ENCODE data around the gene CCDC6. TPM values are rescaled to one million over a fixed set of nuclear protein-coding genes. Genes with fewer than 3 reads are reported as not detected.

Gene CCDC6
- total RNA-seq, 1 experiment from 2014 or later = 37.6 TPM

GRCh38 chr10:59770689-59771088 lies 135.7 kb downstream of the CCDC6 start:
- Histone ChIP-seq H3K79me2 (ENCODE audit: low read length) (no peaks in the 10 kb centered on the region), H3K27ac (ENCODE audit: low read length) (no peak overlapping the region), H4K20me1 (ENCODE audit: low read length) (no peaks in the 10 kb centered on the region), H3K9me3 (ENCODE audit: low read length) (no peaks in the 10 kb centered on the region), H3F3A (ENCODE audit: low read length, unreplicated experiment) (no peaks in the 10 kb centered on the region), H3K9me2 (replicated peaks; ENCODE audit: low read length) (no peaks in the 10 kb centered on the region), H3K4me3 (ENCODE audit: low read length) (no peak overlapping the region), H3K4me2 (ENCODE audit: low read length) (no peak overlapping the region), H3K27me3 (ENCODE audit: low read length) (no peaks in the 10 kb centered on the region), H3K36me3 (ENCODE audit: low read depth, low read length) (no peaks in the 10 kb centered on the region), H3K9ac (ENCODE audit: low read length) (no peak overlapping the region), H3K4me1 (ENCODE audit: insufficient read depth, low read length) (no peaks in the 10 kb centered on the region), H2AFZ (ENCODE audit: low read length) (no peak overlapping the region)
- no TSS peak for BruUV-seq (replicated peaks)
- CTCF ChIA-PET = no interaction called here
- ATAC-seq (no peak), DNase-seq (no peak)
- no peak for TF ChIP-seq EZH2 (IDR thresholded peaks at IDR 0.05; ENCODE audit: low read length, unreplicated experiment)
- no peak for TF ChIP-seq EZH2phosphoT487 (IDR thresholded peaks at IDR 0.05; ENCODE audit: borderline replicate concordance, low read length)
- TF ChIP-seq CTCF (conservative IDR thresholded peaks at IDR 0.05; ENCODE audit: low read depth, low read length) = no peak
- POLR2A ChIA-PET (ENCODE audit: unreplicated experiment) = no interaction called here
- intact Hi-C loops (cut with micrococcal nuclease) = no loop called here

- Histone ChIP-seq H3K79me2 (ENCODE audit: low read length) (no peaks in the 10 kb centered on the region), H3K4me2 (ENCODE audit: low read length) (no peak overlapping the region), H3K9me2 (replicated peaks; ENCODE audit: low read length) (no peaks in the 10 kb centered on the region), H3K36me3 (ENCODE audit: low read depth, low read length) (no peaks in the 10 kb centered on the region), H3K4me3 (ENCODE audit: low read length) (no peak overlapping the region), H3K9me3 (ENCODE audit: low read length) (no peaks in the 10 kb centered on the region), H3K4me1 (ENCODE audit: insufficient read depth, low read length) (peaks cover 11% of the 10 kb centered on the region), H3K9ac (ENCODE audit: low read length) (no peak overlapping the region), H3F3A (ENCODE audit: low read length, unreplicated experiment) (no peaks in the 10 kb centered on the region), H4K20me1 (ENCODE audit: low read length) (no peaks in the 10 kb centered on the region), H2AFZ (ENCODE audit: low read length) (no peak overlapping the region), H3K27me3 (ENCODE audit: low read length) (no peaks in the 10 kb centered on the region), H3K27ac (ENCODE audit: low read length) (no peak overlapping the region)
- no TSS peak for BruUV-seq (replicated peaks)
- no peak for ATAC-seq
- no peak for DNase-seq
- intact Hi-C loops (cut with micrococcal nuclease) = no loop called here
- POLR2A ChIA-PET (ENCODE audit: unreplicated experiment) = no interaction called here
- no peak for TF ChIP-seq EZH2 (IDR thresholded peaks at IDR 0.05; ENCODE audit: low read length, unreplicated experiment)
- no peak for TF ChIP-seq CTCF (conservative IDR thresholded peaks at IDR 0.05; ENCODE audit: low read depth, low read length)
- TF ChIP-seq EZH2phosphoT487 (IDR thresholded peaks at IDR 0.05; ENCODE audit: borderline replicate concordance, low read length) = no peak
- CTCF ChIA-PET = no interaction called here
Measured at GRCh38 chr10:59762505-59762904, 143.9 kb downstream of the CCDC6 start.

GRCh38 chr10:59757966-59758365 lies 148.4 kb downstream of the CCDC6 start:
- H3F3A ChIP-seq (ENCODE audit: low read length, unreplicated experiment) = no peaks in the 10 kb centered on the region
- no peaks in the 10 kb centered on the region for H3K36me3 ChIP-seq (ENCODE audit: low read depth, low read length)
- no peaks in the 10 kb centered on the region for H4K20me1 ChIP-seq (ENCODE audit: low read length)
- no peaks in the 10 kb centered on the region for H3K9me2 ChIP-seq (replicated peaks; ENCODE audit: low read length)
- ATAC-seq (peak; percentile 87), DNase-seq (peak; percentile 91)
- ChIA-PET CTCF (no interaction called here), POLR2A (ENCODE audit: unreplicated experiment) (no interaction called here)
- no peaks in the 10 kb centered on the region for H3K27me3 ChIP-seq (ENCODE audit: low read length)
- intact Hi-C loops (cut with micrococcal nuclease) = no loop called here
- TF ChIP-seq EZH2phosphoT487 (IDR thresholded peaks at IDR 0.05; ENCODE audit: borderline replicate concordance, low read length) (no peak), CTCF (conservative IDR thresholded peaks at IDR 0.05; ENCODE audit: low read depth, low read length) (no peak), EZH2 (IDR thresholded peaks at IDR 0.05; ENCODE audit: low read length, unreplicated experiment) (no peak)
- no TSS peak for BruUV-seq (replicated peaks)
- peaks cover 18% of the 10 kb centered on the region for H3K4me1 ChIP-seq (ENCODE audit: insufficient read depth, low read length)
- H3K9ac ChIP-seq (ENCODE audit: low read length) = peak overlapping the region; percentile 28
- peak overlapping the region; percentile 20 for H2AFZ ChIP-seq (ENCODE audit: low read length)
- no peaks in the 10 kb centered on the region for H3K79me2 ChIP-seq (ENCODE audit: low read length)
- peak overlapping the region; percentile 19 for H3K4me2 ChIP-seq (ENCODE audit: low read length)
- no peaks in the 10 kb centered on the region for H3K9me3 ChIP-seq (ENCODE audit: low read length)
- H3K27ac ChIP-seq (ENCODE audit: low read length) = peak overlapping the region; percentile 79
- no peak overlapping the region for H3K4me3 ChIP-seq (ENCODE audit: low read length)
